IMR-90 (cell line): ENCODE results near the gene TPPP. TPM values are rescaled to one million over a fixed set of nuclear protein-coding genes. Genes with fewer than 3 reads are reported as not detected.
"Not testable (repeated sequence)": the region's sequence is repeated elsewhere in the genome, so short reads cannot be mapped to it uniquely, and the experiment has no call there.

Source experiments
- ATAC-seq: fragments of 200-7000 bp; cut with Tn5 transposase; 2 replicates; pipeline ENCODE4 v1.9.1; 2020; ENCODE audit warnings: low read depth, mild to moderate bottlenecking, moderate library complexity
- BruUV-seq: library from RNA; stranded (reverse); fragments of 400-500 nt; replicated peaks from 2 replicates; lab custom pipeline; 2021; lab: Mats Ljungman, UMichigan
- CTCF ChIA-PET: fragments of 300-600 bp; formaldehyde crosslinking; extraction: SDS; loops from one replicate; lab custom pipeline; 2021; ENCODE audit warnings: antibody characterized with exemption; lab: Yijun Ruan, JAX
- POLR2A ChIA-PET: fragments of 300-600 bp; sonication (Branson Sonifier 250); formaldehyde crosslinking; loops from one replicate; lab custom pipeline; 2022; ENCODE audit warnings: antibody characterized with exemption; ENCODE audit not compliant: unreplicated experiment; lab: Charles Lee
- DNase-seq: peaks from one replicate; pipeline ENCODE4 v3.0.0; 2013
- H2AFZ ChIP-seq: replicated peaks from 2 replicates; pipeline ENCODE3; 2013; ENCODE audit warnings: low read length, mild to moderate bottlenecking; ENCODE audit not compliant: poor library complexity
- H2AK5ac ChIP-seq: 2 replicates; pipeline ENCODE4 v1.6.1; 2013; ENCODE audit warnings: low read depth, low read length, inconsistent platforms
- H2AK9ac ChIP-seq: replicated peaks from 2 replicates; pipeline ENCODE3; 2013; ENCODE audit warnings: mild to moderate bottlenecking, low read depth, low read length, moderate library complexity; ENCODE audit not compliant: poor library complexity
- H2BK120ac ChIP-seq: 2 replicates; pipeline ENCODE4 v1.6.1; 2013; ENCODE audit warnings: low read depth, low read length, inconsistent platforms
- H2BK15ac ChIP-seq: 3 replicates; pipeline ENCODE4 v1.6.1; 2013; ENCODE audit warnings: low read depth, low read length, inconsistent platforms
- H2BK20ac ChIP-seq: 2 replicates; pipeline ENCODE4 v1.6.1; 2013; ENCODE audit warnings: low read depth, mild to moderate bottlenecking, inconsistent platforms, low read length, moderate library complexity
- H2BK5ac ChIP-seq: 2 replicates; pipeline ENCODE4 v1.6.1; 2013; ENCODE audit warnings: mild to moderate bottlenecking, low read depth, low read length, inconsistent platforms; ENCODE audit not compliant: poor library complexity, severe bottlenecking
- H3K14ac ChIP-seq: replicated peaks from 2 replicates; pipeline ENCODE4 v1.6.1; 2013; ENCODE audit warnings: low read depth, low read length, inconsistent platforms
- H3K18ac ChIP-seq: 2 replicates; pipeline ENCODE4 v1.6.1; 2013; ENCODE audit warnings: low read depth, low read length, control low read depth
- H3K23ac ChIP-seq: 2 replicates; pipeline ENCODE4 v1.6.1; 2013; ENCODE audit warnings: low read depth, low read length, inconsistent platforms
- H3K27ac ChIP-seq: 2 replicates; pipeline ENCODE4 v1.5.1; 2013; ENCODE audit warnings: mild to moderate bottlenecking, control low read depth, low read length; ENCODE audit not compliant: insufficient read depth
- H3K27me3 ChIP-seq: 2 replicates; pipeline ENCODE4 v1.6.1; 2013; ENCODE audit warnings: low read length; ENCODE audit not compliant: control insufficient read depth, insufficient read depth
- H3K36me3 ChIP-seq: 2 replicates; pipeline ENCODE4 v1.6.1; 2013; ENCODE audit warnings: low read length, mixed read lengths; ENCODE audit not compliant: control insufficient read depth, insufficient read depth
- H3K4ac ChIP-seq: 2 replicates; pipeline ENCODE4 v1.6.1; 2013; ENCODE audit warnings: low read depth, low read length, inconsistent platforms
- H3K4me1 ChIP-seq: 2 replicates; pipeline ENCODE4 v1.6.1; 2013; ENCODE audit warnings: low read length, mixed read lengths; ENCODE audit not compliant: control insufficient read depth, insufficient read depth
- H3K4me2 ChIP-seq: 2 replicates; pipeline ENCODE4 v1.6.1; 2013; ENCODE audit warnings: low read depth, mild to moderate bottlenecking, control low read depth, low read length, moderate library complexity
- H3K4me3 ChIP-seq: 2 replicates; pipeline ENCODE4 v1.5.1; 2013; ENCODE audit warnings: low read depth, mild to moderate bottlenecking, control low read depth, low read length, moderate library complexity; ENCODE audit not compliant: insufficient read depth
- H3K56ac ChIP-seq: 2 replicates; pipeline ENCODE4 v1.6.1; 2013; ENCODE audit warnings: low read length, inconsistent platforms; ENCODE audit not compliant: insufficient read depth; ENCODE audit errors: extremely low read depth
- H3K79me1 ChIP-seq, 2 experiments: 2 replicates each; pipeline ENCODE4 v1.6.1; 2013; ENCODE audit warnings: low read length in 2 of 2, inconsistent platforms in 1 of 2, low read depth in 1 of 2
- H3K9ac ChIP-seq: 2 replicates; pipeline ENCODE4 v1.6.1; 2013; ENCODE audit warnings: low read depth, low read length, control low read depth
- H3K9me1 ChIP-seq: 2 replicates; pipeline ENCODE4 v1.6.1; 2013; ENCODE audit warnings: low read length, inconsistent platforms; ENCODE audit not compliant: insufficient read depth
- H3K9me3 ChIP-seq: 2 replicates; pipeline ENCODE4 v1.6.1; 2013; ENCODE audit warnings: low read length; ENCODE audit not compliant: control insufficient read depth, insufficient read depth
- H4K20me1 ChIP-seq: 2 replicates; pipeline ENCODE4 v1.6.1; 2013; ENCODE audit warnings: low read length, inconsistent platforms; ENCODE audit not compliant: insufficient read depth
- H4K5ac ChIP-seq: 2 replicates; pipeline ENCODE4 v1.6.1; 2013; ENCODE audit warnings: mild to moderate bottlenecking, low read depth, low read length, control low read depth
- H4K8ac ChIP-seq, 2 experiments: 2 replicates each; pipeline ENCODE4 v1.6.1; 2013; ENCODE audit warnings: low read depth in 2 of 2, low read length in 2 of 2, control low read depth in 1 of 2, inconsistent platforms in 1 of 2
- H4K91ac ChIP-seq: 2 replicates; pipeline ENCODE4 v1.6.1; 2013; ENCODE audit warnings: low read depth, low read length, inconsistent platforms; ENCODE audit not compliant: insufficient read depth
- WGBS, 2 experiments: methylation state at CpG; one replicate each; pipeline versions ENCODE4 v1.1.5 to v1.1.7; 2013; ENCODE audit warnings: missing lambda C conversion rate in 2 of 2; ENCODE audit not compliant: insufficient read length in 1 of 2; ENCODE audit errors: extremely low coverage in 2 of 2; 5-methylcytosine and 5-hydroxymethylcytosine counted together
- dilution Hi-C: fragments of 300-500 bp; cut with HindIII; formaldehyde crosslinking; loops from one replicate; pipeline ENCODE4 v1.14.3; 2018; ENCODE audit warnings: low sequenced_read_pairs; ENCODE audit not compliant: unreplicated experiment
- in situ Hi-C: fragments of 300-500 bp; cut with MboI; formaldehyde crosslinking; loops from 3 replicates; pipeline ENCODE4 v1.14.3; 2019; ENCODE audit warnings: low sequenced_read_pairs, inconsistent platforms, mixed read lengths
- intact Hi-C: fragments of 100-400 bp; cut with micrococcal nuclease; formaldehyde crosslinking; loops from 2 replicates; pipeline ENCODE4 v1.10.0; 2022
- polyA plus RNA-seq, 3 experiments: library from polyadenylated mRNA; depleted of rRNA; stranded (reverse); fragments of >200 nt; gene quantifications; 2 replicates each; pipeline ENCODE4 v1.2.3, GENCODE V29; 2012; ENCODE audit warnings: low replicate concordance in 1 of 3
- total RNA-seq: library from RNA; depleted of rRNA; stranded (reverse); fragments of >200 nt; gene quantifications from 2 replicates; pipeline ENCODE4 v1.2.3, GENCODE V29; 2012

TPPP gene
- total and polyA plus RNA-seq, 2 of the 4 experiments (the other 2 are of a cell fraction): under 0.01 to 0.07 TPM

GRCh38 chr5:708848-709517 is 15.8 kb upstream of the TPPP start:
- BruUV-seq, H2AFZ ChIP-seq, H4K5ac ChIP-seq, H2AK9ac ChIP-seq, in situ Hi-C loops, H3K9me1 ChIP-seq, H3K4me2 ChIP-seq, H3K4me1 ChIP-seq, CTCF ChIA-PET, H2BK5ac ChIP-seq, H4K8ac ChIP-seq, H3K9me3 ChIP-seq, POLR2A ChIA-PET, H4K20me1 ChIP-seq, H4K91ac ChIP-seq, H3K23ac ChIP-seq, dilution Hi-C loops, H3K27me3 ChIP-seq, H3K4me3 ChIP-seq, H2BK20ac ChIP-seq, H2BK15ac ChIP-seq, H3K14ac ChIP-seq, H3K9ac ChIP-seq, DNase-seq, H2BK120ac ChIP-seq, H3K27ac ChIP-seq, H2AK5ac ChIP-seq, H3K79me1 ChIP-seq, ATAC-seq, H3K56ac ChIP-seq, H3K4ac ChIP-seq, H3K18ac ChIP-seq, H3K36me3 ChIP-seq, intact Hi-C loops: not testable (repeated sequence)
- no CpG with 5 or more reads among the region's 3 CpGs for WGBS, 2 experiments

GRCh38 chr5:708374-708773 is 15.2 kb upstream of the TPPP start:
- H3K27ac ChIP-seq, H2AFZ ChIP-seq, H4K91ac ChIP-seq, POLR2A ChIA-PET, H3K14ac ChIP-seq, H3K4me1 ChIP-seq, H2BK20ac ChIP-seq, H3K36me3 ChIP-seq, H3K4me2 ChIP-seq, H2BK120ac ChIP-seq, DNase-seq, dilution Hi-C loops, H2BK5ac ChIP-seq, H2BK15ac ChIP-seq, H3K4ac ChIP-seq, H3K9ac ChIP-seq, H3K56ac ChIP-seq, H3K9me3 ChIP-seq, H4K8ac ChIP-seq, H2AK9ac ChIP-seq, H3K23ac ChIP-seq, ATAC-seq, H4K5ac ChIP-seq, H3K9me1 ChIP-seq, H4K20me1 ChIP-seq, H3K18ac ChIP-seq, H3K4me3 ChIP-seq, CTCF ChIA-PET, intact Hi-C loops, H3K79me1 ChIP-seq, BruUV-seq, in situ Hi-C loops, H2AK5ac ChIP-seq, H3K27me3 ChIP-seq: not testable (repeated sequence)
- WGBS, 2 experiments: no CpG with 5 or more reads among the region's 4 CpGs
